ENCODE data around the gene BMP2K.

The BMP2K gene

DNA sequence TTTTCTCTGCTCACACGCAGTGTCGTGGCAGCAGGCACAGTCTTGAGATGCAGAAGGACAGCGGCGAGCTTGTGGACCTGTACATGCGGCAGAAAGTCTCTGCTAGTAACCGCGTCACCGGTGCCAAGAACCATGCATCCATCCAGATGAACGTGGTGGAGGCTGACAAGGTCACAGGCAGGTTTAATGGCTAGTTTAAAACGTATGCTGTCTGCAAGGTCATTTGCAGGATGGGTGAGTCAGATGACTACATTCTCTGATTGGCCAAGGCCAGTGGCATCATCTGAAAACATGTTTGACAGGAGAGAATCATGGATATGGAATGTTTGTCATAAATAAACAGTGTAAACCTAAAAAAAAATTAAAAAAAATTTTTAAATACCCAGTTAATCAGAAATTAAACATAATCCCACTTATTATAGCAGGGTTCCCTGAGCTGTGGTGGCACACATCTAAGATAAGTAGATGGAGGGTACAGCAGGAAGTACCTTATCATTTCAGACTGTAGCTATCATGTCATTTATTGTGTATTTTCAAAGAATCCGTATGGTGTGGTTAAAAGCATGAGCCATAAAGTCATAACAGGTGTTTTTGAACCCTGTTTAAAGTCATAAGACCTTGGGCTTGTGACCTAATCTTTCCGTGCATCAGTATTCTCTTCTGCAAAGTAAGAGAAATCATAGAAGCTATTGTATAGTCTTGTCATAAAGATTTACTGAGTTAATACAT lies 7.5 kb upstream of the BMP2K start:
- ChIA-PET CTCF (interaction anchor here (0.7 to 1.5 kb wide), 3 partner anchors 10 to 41 kb away, joined by 3 read pairs; no protein-coding TSS in a partner anchor), POLR2A (no interaction called here)
- DNase-seq, result no peak
- no peak overlapping the region for H3K27ac ChIP-seq (ENCODE audit: insufficient read depth in 1 of 2, low read depth in 1 of 2, low read length in 2 of 2, poor library complexity in 1 of 2, severe bottlenecking in 2 of 2)
- H3K4me1 ChIP-seq (ENCODE audit: control extremely low read depth in 1 of 4, control insufficient read depth in 4 of 4, insufficient read depth in 4 of 4, low read length in 3 of 4), result peaks cover 0 to 8% (median 2%) of the 10 kb centered on the region in 4 experiments
- 94% methylated on average over 11 of the region's 12 CpGs for WGBS (ENCODE audit: insufficient coverage)
- no peak overlapping the region for H3K4me3 ChIP-seq (ENCODE audit: control insufficient read depth in 1 of 7, extremely low read depth in 1 of 7, insufficient read depth in 4 of 7, low read depth in 2 of 7, low read length in 6 of 7)
- H3K36me3 ChIP-seq (ENCODE audit: control insufficient read depth in 4 of 4, insufficient read depth in 4 of 4, low read length in 3 of 4), result no peaks in the 10 kb centered on the region
- H3K9me3 ChIP-seq (ENCODE audit: control extremely low read depth in 1 of 5, control insufficient read depth in 4 of 5, insufficient read depth in 2 of 5, low read depth in 1 of 5, low read length in 4 of 5), result no peaks in the 10 kb centered on the region
- no peaks in the 10 kb centered on the region for H3K27me3 ChIP-seq (replicated peaks in 2 of 5; ENCODE audit: control insufficient read depth in 4 of 5, insufficient read depth in 5 of 5, low read length in 4 of 5)

DNA sequence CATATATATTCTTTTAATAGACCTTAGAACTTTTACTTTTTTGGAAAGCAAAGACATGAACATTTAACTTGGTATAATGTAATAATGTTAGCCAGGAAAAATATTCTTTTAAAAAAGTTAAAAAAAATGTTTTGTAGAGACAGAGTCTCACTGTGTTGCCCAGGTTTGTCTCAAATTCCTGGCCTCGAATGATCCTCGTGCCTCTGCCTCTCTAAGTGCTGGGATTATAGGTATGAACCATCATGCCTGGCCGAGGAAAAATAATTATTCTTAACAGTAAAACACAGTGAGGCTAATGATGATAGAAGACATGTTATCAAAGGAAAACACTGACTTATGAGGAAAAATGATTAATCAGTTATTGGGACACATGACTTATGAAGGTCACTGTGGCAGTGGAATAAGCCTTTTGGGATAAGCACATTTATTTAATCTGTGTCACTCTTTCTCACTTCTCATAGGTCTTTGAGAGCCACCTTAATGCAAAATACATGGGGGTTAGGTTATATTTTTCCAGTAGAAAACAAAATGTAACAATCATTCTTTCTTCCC lies 6.0 kb upstream of the BMP2K start:
- Histone ChIP-seq H3K27me3 (replicated peaks in 2 of 5; ENCODE audit: control insufficient read depth in 4 of 5, insufficient read depth in 5 of 5, low read length in 4 of 5) (no peaks in the 10 kb centered on the region), H3K36me3 (ENCODE audit: control insufficient read depth in 4 of 4, insufficient read depth in 4 of 4, low read length in 3 of 4) (no peaks in the 10 kb centered on the region), H3K4me3 (ENCODE audit: control insufficient read depth in 1 of 7, extremely low read depth in 1 of 7, insufficient read depth in 4 of 7, low read depth in 2 of 7, low read length in 6 of 7) (no peak overlapping the region), H3K4me1 (ENCODE audit: control extremely low read depth in 1 of 4, control insufficient read depth in 4 of 4, insufficient read depth in 4 of 4, low read length in 3 of 4) (peaks cover 6 to 21% (median 14%) of the 10 kb centered on the region in 4 experiments), H3K9me3 (ENCODE audit: control extremely low read depth in 1 of 5, control insufficient read depth in 4 of 5, insufficient read depth in 2 of 5, low read depth in 1 of 5, low read length in 4 of 5) (no peaks in the 10 kb centered on the region), H3K27ac (ENCODE audit: insufficient read depth in 1 of 2, low read depth in 1 of 2, low read length in 2 of 2, poor library complexity in 1 of 2, severe bottlenecking in 2 of 2) (no peak overlapping the region)
- DNase-seq, result no peak
- 100% methylated on average over 2 of the region's 3 CpGs for whole genome bisulfite sequencing (ENCODE audit: insufficient coverage)
- CTCF ChIA-PET, result interaction anchor here (0.6 to 1.6 kb wide), 2 partner anchors 17 to 1527 kb away, joined by 3 read pairs; no protein-coding TSS in a partner anchor
- POLR2A ChIA-PET, result interaction anchor here (1.0 kb wide), 1 partner anchor 48 kb away, joined by 3 read pairs; no protein-coding TSS in a partner anchor

DNA sequence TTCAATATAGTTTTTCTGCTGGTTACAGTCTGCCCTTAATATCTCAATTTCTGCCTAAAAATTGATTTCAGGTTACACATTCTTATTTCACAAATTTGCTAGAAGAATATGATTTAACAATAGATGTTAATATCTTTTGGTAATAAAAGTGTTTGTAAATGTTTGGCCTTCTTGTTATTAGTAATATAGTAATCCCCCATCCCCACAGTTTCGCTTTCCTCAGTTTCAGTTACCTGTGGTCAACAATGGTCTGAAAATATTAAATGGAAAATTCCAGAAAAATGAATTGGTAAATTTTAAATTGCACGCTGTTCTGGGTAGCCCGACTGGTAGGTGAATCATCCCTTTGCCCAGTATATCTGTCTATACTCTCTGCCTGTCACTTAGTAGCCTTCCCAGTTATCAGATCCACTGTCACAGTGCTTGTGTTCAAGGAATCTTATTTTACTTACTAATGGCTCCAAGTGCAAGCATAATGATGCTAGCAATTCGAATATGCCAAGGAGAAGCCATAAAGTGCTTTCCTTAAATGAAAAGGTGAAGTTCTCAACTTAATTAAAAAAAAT lies 3.5 kb upstream of the BMP2K start:
- 100% methylated on average over 2 of the region's 4 CpGs for WGBS (ENCODE audit: insufficient coverage)
- Histone ChIP-seq H3K27ac (ENCODE audit: insufficient read depth in 1 of 2, low read depth in 1 of 2, low read length in 2 of 2, poor library complexity in 1 of 2, severe bottlenecking in 2 of 2) (no peak overlapping the region), H3K4me3 (ENCODE audit: control insufficient read depth in 1 of 7, extremely low read depth in 1 of 7, insufficient read depth in 4 of 7, low read depth in 2 of 7, low read length in 6 of 7) (no peak overlapping the region), H3K36me3 (ENCODE audit: control insufficient read depth in 4 of 4, insufficient read depth in 4 of 4, low read length in 3 of 4) (no peaks in the 10 kb centered on the region), H3K9me3 (ENCODE audit: control extremely low read depth in 1 of 5, control insufficient read depth in 4 of 5, insufficient read depth in 2 of 5, low read depth in 1 of 5, low read length in 4 of 5) (no peaks in the 10 kb centered on the region), H3K27me3 (replicated peaks in 2 of 5; ENCODE audit: control insufficient read depth in 4 of 5, insufficient read depth in 5 of 5, low read length in 4 of 5) (no peaks in the 10 kb centered on the region), H3K4me1 (ENCODE audit: control extremely low read depth in 1 of 4, control insufficient read depth in 4 of 4, insufficient read depth in 4 of 4, low read length in 3 of 4) (peaks cover 9 to 27% (median 18%) of the 10 kb centered on the region in 4 experiments)
- CTCF ChIA-PET, result no interaction called here
- POLR2A ChIA-PET, result no interaction called here
- DNase-seq, result no peak

DNA sequence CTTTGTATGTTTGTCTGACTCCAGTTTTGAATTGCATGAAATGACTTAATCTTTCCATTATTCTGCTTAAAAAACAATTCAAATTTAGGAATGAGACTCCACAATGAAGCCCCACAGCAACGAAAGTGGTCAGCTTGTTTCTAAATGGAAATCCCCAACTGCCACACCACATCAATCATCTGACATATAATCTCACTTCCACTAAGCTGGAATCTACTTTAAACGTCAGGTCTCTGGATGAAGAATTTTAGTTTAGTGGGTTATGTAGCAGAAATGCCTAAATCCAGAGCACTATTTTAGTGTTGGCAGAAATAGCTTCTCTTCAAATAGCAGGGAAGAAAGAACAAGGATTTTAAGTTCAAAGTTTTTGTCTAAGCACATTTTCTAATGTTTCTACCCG lies 1.7 kb upstream of the BMP2K start:
- H3K9me3 ChIP-seq (ENCODE audit: control extremely low read depth in 1 of 5, control insufficient read depth in 4 of 5, insufficient read depth in 2 of 5, low read depth in 1 of 5, low read length in 4 of 5), result no peaks in the 10 kb centered on the region
- peak overlapping the region in 1 of 2 experiments; percentile 99 for H3K27ac ChIP-seq (ENCODE audit: insufficient read depth in 1 of 2, low read depth in 1 of 2, low read length in 2 of 2, poor library complexity in 1 of 2, severe bottlenecking in 2 of 2)
- no peaks in the 10 kb centered on the region for H3K36me3 ChIP-seq (ENCODE audit: control insufficient read depth in 4 of 4, insufficient read depth in 4 of 4, low read length in 3 of 4)
- H3K4me3 ChIP-seq (ENCODE audit: control insufficient read depth in 1 of 7, extremely low read depth in 1 of 7, insufficient read depth in 4 of 7, low read depth in 2 of 7, low read length in 6 of 7), result no peak overlapping the region
- ChIA-PET POLR2A (interaction anchor here (0.7 to 1.1 kb wide), 3 partner anchors 21 to 165 kb away, joined by 4 to 5 read pairs (median 4); no protein-coding TSS in a partner anchor), CTCF (interaction anchor here (1.2 to 1.4 kb wide), 3 partner anchors 25 to 161 kb away, joined by 3 to 4 read pairs (median 3); no protein-coding TSS in a partner anchor)
- H3K4me1 ChIP-seq (ENCODE audit: control extremely low read depth in 1 of 4, control insufficient read depth in 4 of 4, insufficient read depth in 4 of 4, low read length in 3 of 4), result peaks cover 24 to 44% (median 32%) of the 10 kb centered on the region in 4 experiments
- DNase-seq, result peak; percentile 26 to 77 (median 77)
- WGBS (ENCODE audit: insufficient coverage), result 0% methylated on average over 1 of the region's 3 CpGs
- no peaks in the 10 kb centered on the region for H3K27me3 ChIP-seq (replicated peaks in 2 of 5; ENCODE audit: control insufficient read depth in 4 of 5, insufficient read depth in 5 of 5, low read length in 4 of 5)

DNA sequence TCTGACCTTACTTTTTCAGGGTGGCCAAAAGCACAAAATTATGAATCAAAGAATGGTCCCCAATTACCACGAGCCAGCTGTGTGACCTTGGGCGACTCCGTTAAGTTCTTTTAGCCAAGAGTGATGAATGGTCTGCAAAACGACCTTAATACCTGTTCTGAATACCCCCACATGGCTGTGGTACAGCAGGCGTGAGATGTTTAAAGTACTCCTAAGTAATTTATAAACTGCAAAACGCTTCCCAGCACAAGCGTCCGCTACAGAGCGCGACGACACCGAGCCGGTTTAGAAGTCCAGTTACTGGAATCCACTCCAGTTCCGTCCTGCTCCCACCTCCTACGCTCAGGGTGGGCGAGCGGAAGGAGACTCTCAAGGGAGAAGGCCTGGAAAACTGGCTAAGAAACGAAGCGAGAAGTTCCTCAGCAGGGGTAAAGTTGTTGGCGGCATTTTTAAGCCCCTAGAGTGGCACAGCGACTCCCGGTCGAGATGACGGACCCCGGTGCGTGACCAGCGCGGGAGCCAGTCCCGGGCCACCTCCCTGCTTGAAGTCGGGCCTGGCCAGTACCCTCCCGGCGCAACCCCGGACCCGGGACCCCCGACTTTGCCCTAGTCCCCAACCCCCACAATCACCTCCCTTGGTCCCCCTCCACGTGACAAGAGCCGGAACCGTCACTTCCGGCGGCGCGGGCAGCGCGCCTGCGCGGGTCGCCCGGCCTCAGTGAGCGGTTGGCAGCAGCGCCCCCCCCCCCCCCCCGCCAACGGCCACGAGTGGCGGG lies 659 bp upstream of the BMP2K start:
- Histone ChIP-seq H3K9me3 (ENCODE audit: control extremely low read depth in 1 of 5, control insufficient read depth in 4 of 5, insufficient read depth in 2 of 5, low read depth in 1 of 5, low read length in 4 of 5) (no peaks in the 10 kb centered on the region), H3K27me3 (replicated peaks in 2 of 5; ENCODE audit: control insufficient read depth in 4 of 5, insufficient read depth in 5 of 5, low read length in 4 of 5) (no peaks in the 10 kb centered on the region), H3K36me3 (ENCODE audit: control insufficient read depth in 4 of 4, insufficient read depth in 4 of 4, low read length in 3 of 4) (no peaks in the 10 kb centered on the region), H3K4me3 (ENCODE audit: control insufficient read depth in 1 of 7, extremely low read depth in 1 of 7, insufficient read depth in 4 of 7, low read depth in 2 of 7, low read length in 6 of 7) (peak overlapping the region; percentile 60 to 100 (median 95)), H3K4me1 (ENCODE audit: control extremely low read depth in 1 of 4, control insufficient read depth in 4 of 4, insufficient read depth in 4 of 4, low read length in 3 of 4) (peaks cover 26 to 45% (median 37%) of the 10 kb centered on the region in 4 experiments), H3K27ac (ENCODE audit: insufficient read depth in 1 of 2, low read depth in 1 of 2, low read length in 2 of 2, poor library complexity in 1 of 2, severe bottlenecking in 2 of 2) (peak overlapping the region; percentile 97 to 99)
- CTCF ChIA-PET, result interaction anchor here (1.0 to 1.4 kb wide), 3 partner anchors 26 to 162 kb away, joined by 3 to 4 read pairs (median 3); no protein-coding TSS in a partner anchor
- POLR2A ChIA-PET, result interaction anchor here (0.5 to 1.0 kb wide), 4 partner anchors 22 to 165 kb away, joined by 3 to 5 read pairs (median 3); no protein-coding TSS in a partner anchor
- peak; percentile 85 to 94 (median 93) for DNase-seq
- 0% methylated on average over 20 of the region's 54 CpGs for WGBS (ENCODE audit: insufficient coverage)

DNA sequence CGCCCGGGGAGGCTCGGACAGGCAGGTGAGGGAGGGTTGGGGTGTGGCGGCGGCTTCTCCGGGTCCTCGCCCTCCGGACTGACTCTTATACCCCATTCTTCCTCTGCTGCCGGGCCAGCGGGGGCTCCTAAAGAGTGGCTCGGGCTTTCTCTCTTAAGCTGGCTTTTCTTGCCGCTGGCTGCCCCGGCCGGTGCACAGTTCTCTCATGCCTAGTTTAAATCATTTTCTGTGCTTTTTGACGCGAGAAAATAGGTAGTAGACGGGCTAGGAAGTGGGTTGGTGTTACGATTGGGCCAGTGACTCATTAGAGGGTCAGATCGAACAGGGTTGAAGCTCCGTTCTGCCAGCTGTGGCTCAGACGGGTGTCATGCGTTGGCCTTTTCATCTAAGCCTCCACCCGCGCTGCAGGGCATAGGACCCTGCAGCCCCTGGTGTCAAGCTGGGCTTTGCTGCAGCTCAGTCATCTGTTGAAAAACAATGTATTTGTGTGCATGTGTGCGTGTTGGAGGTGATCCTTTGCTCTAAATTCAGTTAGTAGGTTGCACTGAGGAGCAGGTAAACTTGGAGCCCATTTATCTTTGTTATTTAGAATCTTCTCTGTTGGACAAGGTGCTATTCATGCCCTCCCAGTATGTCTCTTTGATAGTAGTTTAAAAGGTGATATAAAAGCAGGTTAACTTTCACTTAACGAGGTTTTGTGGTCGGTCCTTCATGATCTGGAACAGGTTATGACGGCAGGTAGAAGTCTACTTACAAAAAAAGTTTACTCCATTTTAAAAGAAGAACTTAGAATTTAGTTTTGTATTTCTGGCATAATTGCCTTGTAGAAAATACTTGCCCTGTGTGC lies 802 bp downstream of the BMP2K start:
- no peaks in the 10 kb centered on the region for H3K9me3 ChIP-seq (ENCODE audit: control extremely low read depth in 1 of 5, control insufficient read depth in 4 of 5, insufficient read depth in 2 of 5, low read depth in 1 of 5, low read length in 4 of 5)
- H3K27ac ChIP-seq (ENCODE audit: insufficient read depth in 1 of 2, low read depth in 1 of 2, low read length in 2 of 2, poor library complexity in 1 of 2, severe bottlenecking in 2 of 2), result peak overlapping the region; percentile 64 to 91
- H3K4me3 ChIP-seq (ENCODE audit: control insufficient read depth in 1 of 7, extremely low read depth in 1 of 7, insufficient read depth in 4 of 7, low read depth in 2 of 7, low read length in 6 of 7), result peak overlapping the region; percentile 60 to 100 (median 97)
- no peaks in the 10 kb centered on the region for H3K27me3 ChIP-seq (replicated peaks in 2 of 5; ENCODE audit: control insufficient read depth in 4 of 5, insufficient read depth in 5 of 5, low read length in 4 of 5)
- POLR2A ChIA-PET, result interaction anchor here (0.9 to 1.2 kb wide), 5 partner anchors 12 to 167 kb away, joined by 3 to 5 read pairs (median 3); no protein-coding TSS in a partner anchor
- CTCF ChIA-PET, result interaction anchor here (0.9 to 1.3 kb wide), 5 partner anchors 11 to 166 kb away, joined by 3 to 6 read pairs (median 4); no protein-coding TSS in a partner anchor
- peak; percentile 57 to 87 (median 84) for DNase-seq
- peaks cover 33 to 59% (median 52%) of the 10 kb centered on the region in 4 experiments for H3K4me1 ChIP-seq (ENCODE audit: control extremely low read depth in 1 of 4, control insufficient read depth in 4 of 4, insufficient read depth in 4 of 4, low read length in 3 of 4)
- H3K36me3 ChIP-seq (ENCODE audit: control insufficient read depth in 4 of 4, insufficient read depth in 4 of 4, low read length in 3 of 4), result no peaks in the 10 kb centered on the region
- WGBS (ENCODE audit: insufficient coverage), result 0% methylated on average over 17 of the region's 28 CpGs
